ENCODE data around the gene PGC.
A peak's percentile ranks its signal among the peaks of the same experiment; 100 is the strongest.

PGC gene

DNA sequence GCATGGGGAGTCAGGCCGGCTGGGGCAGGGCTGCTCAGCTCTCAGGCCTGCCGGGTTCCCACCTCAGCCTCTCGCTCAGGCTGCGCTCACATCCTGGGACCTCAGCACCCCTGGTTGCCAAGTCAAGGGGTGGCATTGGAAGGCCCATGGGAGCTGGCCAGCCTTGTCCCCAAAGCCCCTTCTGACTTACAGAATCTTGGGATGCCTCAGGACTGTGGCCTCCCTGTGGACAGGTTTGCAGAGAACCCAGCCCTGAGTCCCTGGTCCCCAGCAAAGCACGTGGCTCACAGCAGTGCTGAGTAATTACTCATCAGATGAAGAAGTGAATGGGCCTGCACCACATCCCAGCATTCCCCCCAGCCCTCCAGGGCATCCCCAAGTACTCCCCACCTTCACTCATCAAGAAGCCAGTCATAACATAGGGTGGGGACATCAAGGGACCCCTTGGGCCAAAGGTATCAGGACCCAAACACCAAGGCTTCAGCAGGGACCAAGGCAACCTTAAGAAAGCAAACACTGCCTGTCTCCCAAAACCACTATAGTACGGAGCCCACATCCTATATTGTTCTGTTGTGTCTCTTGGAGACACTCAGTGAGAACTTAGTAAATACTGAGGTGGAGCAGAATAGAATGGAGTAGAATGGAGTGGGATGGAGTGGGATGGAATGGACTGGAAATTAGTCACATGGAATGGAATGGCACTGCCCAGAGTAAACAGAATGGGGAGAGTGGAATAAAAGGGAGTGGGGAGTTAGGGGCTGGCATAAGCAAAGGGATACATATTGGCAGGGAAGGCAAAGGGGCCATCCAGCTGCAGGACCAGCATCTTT is 3.6 kb downstream of the PGC start:
- no peak for DNase-seq

DNA sequence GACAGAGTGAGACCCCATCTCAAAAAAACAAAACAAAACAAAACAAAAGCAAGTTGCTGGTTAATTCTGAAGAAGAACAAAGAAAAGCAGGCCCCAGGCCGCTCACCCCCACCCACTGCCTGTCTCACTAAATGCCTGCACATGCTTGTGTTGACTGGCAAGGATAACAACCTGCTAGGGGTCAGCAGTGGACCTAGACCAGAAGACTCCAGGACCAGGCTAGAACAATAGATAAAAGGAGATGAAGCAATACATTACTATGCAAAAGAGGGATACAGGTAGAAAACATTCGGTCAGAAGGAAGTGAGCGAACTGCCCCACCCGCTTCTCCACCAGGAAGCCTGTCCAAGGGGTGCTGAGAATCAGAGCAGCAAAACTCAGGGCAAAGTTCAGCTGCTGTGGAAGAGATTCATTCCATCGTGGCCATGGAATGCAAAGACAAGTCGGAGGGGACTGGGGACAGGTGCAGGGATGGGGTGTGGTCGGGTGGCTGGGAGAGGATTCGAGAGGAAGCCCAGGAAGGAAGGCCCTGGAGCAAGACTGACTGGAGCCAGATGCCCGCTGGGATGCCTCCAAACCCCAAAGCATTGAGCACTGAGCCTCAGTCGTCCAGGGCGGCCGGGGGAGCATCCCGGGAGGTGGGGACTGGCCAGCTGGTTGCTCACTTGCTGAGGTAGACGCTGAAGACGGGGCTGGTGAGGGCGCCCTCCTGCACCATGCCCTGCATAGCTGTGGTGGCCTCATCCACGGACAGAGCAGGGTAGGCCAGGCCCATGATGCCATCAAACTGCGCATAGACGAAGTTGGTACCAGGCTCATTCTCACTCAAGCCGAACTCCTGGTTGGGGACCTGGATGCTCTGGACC is 5.3 kb downstream of the PGC start:
- no peak for DNase-seq

DNA sequence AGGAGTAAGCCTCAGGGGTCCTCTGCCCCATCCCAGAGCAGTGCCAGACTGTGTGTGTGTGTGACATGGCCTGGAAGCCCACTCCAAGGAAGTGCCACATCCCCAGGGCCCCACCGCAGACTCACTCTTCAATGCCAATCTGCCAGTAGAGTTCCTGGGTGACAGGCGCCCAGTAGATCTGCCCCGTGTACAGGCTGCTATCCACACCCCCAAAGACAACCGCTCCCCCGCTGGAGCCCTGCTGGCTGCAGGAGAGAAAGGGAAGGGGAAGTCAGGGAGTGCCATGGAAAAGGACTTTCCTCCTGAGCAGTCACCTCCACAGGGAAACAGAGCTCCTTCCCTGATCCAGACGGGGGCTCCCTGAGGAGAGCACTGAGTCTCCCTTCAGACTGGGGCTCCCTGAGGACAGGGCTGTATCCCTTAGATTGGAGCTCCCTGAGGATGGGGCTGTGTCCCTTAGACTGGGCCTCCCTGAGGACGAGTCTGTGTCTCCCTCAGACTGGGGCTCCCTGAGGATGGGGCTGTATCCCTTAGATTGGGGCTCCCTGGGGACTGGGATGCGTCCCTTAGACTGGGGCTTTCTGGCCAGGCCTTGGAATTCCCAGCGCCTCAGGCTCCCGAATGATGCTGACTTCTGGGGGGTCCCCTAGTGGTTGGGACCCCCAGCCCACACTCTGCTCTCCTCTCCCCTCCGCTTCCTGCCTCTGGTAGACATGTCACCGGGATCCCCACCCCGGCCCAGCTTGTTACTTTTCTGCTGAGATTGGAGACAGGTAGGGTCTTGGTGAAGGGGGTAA is 6.6 kb downstream of the PGC start:
- DNase-seq: no peak

GRCh38 chr6:41739041-41739440 is 8.2 kb downstream of the PGC start:
- no peak for DNase-seq

DNA sequence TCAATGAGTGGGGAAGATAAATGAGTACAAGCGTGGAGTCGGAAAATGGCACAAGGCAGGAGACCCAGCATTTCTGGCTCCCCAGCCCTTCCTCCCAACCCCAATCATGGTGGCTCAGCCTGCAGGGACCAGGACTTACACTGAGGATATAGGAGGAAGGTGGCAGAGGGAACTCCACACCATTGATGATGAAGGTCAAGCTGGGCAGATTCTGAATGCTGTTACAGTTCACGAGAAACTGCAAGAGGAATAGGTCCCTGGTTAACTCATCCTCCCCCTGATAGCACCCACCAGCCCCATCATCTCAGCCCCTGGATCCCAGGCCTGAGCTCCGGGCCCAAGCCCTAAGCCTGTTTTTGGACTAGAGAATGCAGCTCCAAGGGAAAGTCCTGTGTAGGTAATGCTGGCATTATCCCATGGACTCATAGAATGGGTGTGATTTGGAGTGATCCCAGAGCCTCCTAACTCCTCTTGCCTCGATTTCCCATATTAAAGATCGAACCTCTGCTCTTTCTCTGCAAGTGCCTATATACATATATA is 9.5 kb downstream of the PGC start:
- no peak for DNase-seq

- no peak for DNase-seq
Observed at GRCh38 chr6:41736800-41737555, 10.2 kb downstream of the PGC start.

DNA sequence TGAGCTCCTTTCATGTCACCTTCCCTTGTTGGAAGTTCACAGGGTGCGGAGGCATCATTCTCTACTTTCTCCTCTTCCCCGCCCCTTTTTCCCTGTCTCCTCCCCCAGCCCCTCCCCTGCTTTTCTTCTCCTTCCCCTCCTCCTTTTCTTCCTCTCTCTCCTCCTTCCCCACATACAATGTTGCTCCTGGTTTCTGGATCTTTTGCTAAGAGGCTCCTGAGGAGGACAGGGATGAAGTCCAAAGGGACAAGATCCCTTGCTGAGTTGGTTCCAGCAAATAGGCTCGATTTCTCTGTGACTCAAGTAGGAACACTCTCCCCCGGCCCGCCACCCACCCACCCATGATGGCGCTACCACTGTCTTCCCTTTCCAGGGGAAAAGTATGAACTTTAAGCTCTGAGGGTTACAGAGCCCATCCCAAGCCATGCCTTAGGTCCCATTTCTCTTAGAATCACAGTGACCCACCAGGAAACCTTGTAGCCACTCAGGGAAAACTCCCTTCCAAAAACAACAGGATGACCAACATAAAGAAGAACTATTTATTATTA is 10.9 kb downstream of the PGC start:
- no peak for DNase-seq

DNA sequence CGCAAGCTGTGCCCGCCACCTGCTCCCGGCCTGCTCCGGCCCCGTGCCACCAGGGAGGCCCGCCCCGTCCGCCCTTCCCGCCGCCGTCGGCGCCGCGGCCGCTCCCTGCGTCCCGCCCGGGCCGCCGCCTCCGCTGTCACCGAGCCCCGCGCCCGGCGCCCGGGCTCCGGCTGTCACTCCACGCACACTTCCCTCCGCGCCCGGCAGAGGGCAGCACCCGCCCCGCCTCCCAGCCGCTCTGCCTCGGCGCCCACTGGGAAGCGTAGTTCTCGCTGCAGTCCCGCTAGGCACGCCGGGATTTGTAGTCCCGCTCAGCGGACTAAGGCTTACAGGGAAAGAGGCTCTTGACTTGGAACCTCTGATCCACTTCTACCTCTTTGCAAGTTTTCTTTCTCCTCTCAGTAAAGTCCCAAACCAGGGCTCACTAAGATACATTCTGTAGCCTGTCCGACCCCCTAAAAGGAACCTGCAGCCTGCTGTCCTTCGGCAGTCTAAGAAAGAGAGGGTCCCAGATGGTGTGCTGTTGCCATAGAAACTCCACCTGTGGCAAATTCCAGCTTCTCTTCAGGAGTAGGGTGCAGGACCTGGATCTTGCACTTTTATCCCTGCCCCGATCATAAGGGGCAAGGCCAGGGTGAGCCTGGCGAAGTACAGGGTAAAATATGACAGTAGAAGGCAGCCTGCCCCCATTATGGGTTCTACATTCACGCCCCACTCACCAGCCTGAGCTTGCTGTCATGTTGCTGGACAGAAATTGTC is 11.6 kb downstream of the PGC start, which contains the start of gene TFEB:
Gene TFEB, minus strand, starts transcription at position 182 of the 759 bp plus-strand sequence. CDS start 44,395 bp downstream, outside the sequence.
- DNase-seq: peak; percentile 85

DNA sequence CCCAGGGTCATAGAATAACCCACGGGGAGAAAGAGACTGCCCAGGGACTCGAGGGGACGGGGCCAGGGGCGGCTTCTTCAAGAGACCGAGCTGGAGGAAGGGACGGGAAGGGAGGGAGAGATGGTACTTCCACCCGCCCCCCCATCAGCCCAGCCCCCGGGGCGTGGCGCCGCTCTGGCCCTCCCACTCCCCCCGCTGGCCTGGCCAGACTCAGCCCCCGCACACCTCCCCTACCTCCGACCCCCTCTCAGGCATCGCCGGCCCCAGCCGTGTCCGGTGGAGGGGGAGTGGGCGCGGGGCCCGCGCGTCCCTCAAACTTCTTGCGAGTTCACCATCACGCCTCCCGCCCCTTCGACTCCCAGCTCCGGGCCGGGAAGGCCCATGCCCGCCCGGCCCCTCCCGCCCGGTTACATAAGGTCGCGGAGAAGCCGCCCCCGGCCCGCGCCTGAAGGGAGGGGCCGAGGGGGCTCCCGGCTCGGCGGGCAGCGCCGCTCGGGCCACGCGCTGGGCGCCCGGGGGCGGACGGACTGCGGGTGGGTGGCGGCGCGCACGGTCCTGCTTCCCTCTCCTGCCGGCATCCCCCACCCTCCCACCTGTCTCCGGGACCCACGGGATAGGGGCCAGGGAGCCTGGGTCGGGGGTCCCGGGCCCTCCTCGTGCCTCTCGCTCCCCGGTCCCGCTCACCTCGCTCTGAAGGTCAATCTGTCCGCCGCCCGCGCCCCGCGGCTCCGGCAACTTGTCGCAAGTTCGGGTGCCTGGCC is 12.4 kb downstream of the PGC start:
- peak; percentile 35 for DNase-seq

GRCh38 chr6:41733707-41734665 is 13.2 kb downstream of the PGC start:
- DNase-seq: peak; percentile 70

DNA sequence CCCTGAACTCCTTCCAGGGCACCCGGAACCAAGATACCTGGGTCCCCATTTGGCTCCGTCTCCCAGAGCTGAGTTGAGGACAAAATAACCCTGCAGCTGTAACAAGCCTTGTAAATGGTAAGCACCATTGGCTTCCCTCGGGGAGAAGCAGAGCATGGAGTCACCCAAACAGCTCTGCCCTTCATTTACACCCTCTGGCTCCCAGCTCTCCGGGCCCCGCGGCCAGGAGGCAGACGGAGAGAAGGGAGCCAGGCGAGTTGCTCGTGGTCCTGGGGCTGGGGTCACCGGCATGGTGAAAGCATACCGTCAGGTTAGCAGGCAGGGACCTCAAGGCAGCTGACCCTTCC is 13.9 kb downstream of the PGC start:
- no peak for DNase-seq

GRCh38 chr6:41732591-41733359 is 14.4 kb downstream of the PGC start:
- peak; percentile 74 for DNase-seq

GRCh38 chr6:41732149-41732548 is 15.0 kb downstream of the PGC start:
- no peak for DNase-seq

DNA sequence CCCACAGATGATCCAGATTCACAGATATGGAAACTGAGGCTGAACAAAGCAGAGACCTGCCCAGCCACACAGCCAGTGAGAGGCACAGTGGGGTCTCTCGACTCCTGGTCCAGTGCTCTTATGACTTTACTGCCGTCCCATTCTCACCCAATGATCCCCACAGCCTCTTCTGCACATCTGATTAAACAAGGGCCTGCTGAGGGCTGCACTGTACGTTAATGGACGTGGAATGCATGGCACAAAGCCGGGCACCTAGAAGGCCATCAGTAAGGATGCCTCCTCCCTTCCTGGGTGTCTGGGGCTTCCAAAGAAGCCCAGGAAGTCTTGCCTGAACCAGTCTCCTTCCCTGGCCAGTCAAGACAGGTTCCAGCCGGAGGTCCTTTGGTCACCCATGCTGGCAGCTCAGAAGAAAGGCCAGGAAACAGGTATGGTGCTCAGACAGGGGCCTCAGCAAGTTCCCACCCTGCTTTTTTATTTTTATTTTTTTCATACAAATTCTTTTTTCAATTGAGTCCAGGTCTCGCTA is 15.6 kb downstream of the PGC start:
- DNase-seq: no peak

- no peak for DNase-seq
Observed at GRCh38 chr6:41730531-41731436, 16.4 kb downstream of the PGC start.

DNA sequence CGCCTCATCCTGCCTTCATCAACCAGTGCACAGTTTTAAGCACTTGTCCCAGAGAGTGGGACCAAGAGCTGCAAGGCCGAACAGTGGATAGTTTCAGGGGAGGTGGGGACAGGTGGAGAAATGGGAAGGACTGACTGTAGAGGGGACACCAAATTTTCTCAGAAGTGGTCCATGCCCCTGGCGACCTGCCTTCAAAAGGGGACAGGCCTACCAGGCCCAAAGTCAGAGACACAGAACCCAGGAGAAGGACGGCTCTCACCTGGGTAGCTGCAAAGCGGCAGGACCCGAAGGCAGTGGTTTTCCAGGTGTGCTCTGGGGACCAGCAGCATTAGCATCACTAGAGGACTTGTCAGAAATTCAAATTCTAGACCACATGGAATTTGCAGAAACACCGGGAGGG is 17.6 kb downstream of the PGC start:
- no peak for DNase-seq

- no peak for DNase-seq
Observed at GRCh38 chr6:41728954-41729353, 18.2 kb downstream of the PGC start.
